HG02852 (cell line): Measurements from ENCODE around the gene GLI3.
"Not testable (repeated sequence)": the region's sequence is repeated elsewhere in the genome, so short reads cannot be mapped to it uniquely, and the experiment has no call there.

ENCODE experiments used
- ATAC-seq: cut with Tn5 transposase; IDR thresholded peaks from one replicate; pipeline ENCODE4 v1.9.1; 2021; ENCODE audit warnings: mild to moderate bottlenecking, moderate library complexity; ENCODE audit not compliant: unreplicated experiment

The GLI3 gene

DNA sequence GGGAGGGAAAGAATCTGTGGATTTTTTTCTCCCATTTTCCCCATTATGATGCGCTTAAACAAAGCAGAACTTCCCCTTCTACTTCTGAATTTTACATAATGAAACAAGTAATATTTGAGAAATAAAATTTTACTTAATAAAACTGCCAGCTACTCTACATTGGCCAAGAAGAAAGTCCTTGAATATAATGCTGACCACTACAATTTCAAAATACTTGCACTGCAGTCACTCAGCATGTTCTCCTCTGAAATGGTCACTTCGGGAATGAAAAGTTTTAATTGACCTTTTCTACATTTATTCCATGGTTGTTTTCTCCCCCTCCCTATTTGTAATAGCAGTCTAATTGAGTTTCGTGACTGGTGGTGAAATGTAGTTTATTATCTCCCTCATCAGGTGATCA lies 23.9 kb downstream of the GLI3 start:
- no peak for ATAC-seq

DNA sequence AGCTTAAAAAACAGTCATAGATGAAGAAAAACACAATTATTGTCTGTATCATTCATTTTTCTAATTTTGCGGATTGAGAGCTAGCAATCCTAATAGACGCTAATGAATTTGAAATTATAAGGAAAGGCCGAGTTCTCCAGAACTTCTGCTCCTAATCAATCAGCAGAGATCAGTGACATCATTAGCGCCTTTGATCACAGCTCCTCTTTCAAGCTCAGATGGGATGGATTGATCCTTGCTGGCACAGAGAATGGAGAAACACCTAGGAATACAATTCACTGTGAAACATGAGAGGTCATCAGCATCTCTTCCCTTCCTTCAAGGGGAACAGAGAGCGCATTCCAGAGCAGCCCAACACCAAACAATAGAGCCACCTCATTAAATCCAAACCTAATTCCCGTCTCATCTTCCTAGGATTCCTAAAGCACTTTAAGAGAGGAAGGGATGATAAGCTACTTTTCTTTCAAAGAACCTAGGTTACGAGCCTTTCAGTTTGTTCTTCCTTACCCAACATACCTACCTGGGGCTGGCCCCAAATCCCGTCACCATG lies 24.4 kb downstream of the GLI3 start:
- ATAC-seq, result no peak

DNA sequence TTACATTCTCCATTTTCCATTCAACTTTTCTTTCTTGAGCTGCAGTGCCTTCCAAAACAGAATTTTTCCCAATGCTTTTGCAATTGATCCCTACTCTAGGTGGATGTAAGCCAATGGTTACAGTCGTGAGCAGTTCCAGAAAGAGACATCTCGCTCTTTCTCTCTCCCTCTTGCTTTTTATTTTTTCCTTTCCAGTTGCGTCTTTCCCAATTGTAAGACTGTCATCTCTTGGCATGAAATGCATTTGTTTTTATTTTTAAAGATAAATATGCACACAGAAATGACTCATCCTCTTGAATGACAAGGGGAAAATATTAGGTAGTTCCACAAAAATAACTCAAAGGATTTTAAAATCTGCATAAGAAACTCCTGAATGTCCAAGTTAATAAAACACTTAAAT lies 25.1 kb downstream of the GLI3 start:
- ATAC-seq, result no peak

DNA sequence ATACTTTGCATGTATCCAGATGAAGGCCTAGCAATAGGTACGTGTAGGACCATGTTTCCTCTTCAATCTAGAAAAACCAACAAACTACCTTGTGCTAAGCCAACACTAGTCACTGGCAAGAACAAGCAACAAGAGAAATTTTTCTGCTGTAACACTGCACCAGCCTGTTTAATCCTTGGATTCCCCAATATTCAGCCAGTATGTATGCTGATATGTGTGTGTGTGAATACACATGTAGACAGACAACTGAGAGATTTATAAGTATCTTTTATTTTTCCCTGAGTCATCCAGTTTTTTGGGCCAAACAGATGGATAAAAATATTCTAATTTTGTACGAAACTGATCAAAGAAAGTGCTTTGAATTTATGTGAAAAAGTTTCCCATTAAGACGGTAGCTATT lies 26.2 kb downstream of the GLI3 start:
- no peak for ATAC-seq

DNA sequence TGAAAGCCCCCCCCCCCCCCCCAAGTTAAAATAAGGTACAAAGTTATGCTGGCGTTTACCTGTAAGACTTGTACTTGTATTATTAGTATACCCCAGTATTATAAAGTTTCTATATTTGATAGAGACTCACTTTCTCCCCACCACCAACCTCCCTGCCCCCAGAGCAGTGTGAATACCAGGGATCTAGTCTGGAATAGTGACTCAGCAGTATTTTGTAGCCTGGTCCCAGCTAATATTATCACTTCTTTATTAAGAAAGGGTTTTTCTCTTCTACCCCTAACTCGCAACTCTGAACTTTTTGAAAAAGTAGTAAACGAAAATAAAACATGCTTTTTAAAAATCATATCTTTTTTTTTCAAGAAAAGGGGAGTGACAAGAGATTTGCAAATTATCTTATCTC lies 26.7 kb downstream of the GLI3 start:
- ATAC-seq, result no peak

DNA sequence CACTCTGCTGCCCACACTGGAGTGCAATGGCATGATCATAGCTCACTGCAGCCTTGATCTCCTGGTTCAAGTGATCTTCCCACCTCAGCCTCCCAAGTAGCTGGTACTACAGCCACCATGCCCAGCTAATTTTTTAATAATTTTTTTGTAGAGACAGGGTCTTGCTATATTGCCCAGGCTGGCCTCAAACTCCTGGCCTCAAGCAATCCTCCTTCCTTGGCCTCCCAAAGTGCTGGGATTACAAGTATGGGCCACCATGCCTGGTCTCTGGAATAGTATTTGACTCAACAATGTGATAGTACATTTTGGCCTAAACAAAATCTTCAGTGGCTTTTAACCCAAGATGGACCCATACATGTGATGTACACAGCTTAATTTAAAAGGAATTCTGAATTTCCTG lies 27.9 kb downstream of the GLI3 start:
- ATAC-seq, result not testable (repeated sequence)

DNA sequence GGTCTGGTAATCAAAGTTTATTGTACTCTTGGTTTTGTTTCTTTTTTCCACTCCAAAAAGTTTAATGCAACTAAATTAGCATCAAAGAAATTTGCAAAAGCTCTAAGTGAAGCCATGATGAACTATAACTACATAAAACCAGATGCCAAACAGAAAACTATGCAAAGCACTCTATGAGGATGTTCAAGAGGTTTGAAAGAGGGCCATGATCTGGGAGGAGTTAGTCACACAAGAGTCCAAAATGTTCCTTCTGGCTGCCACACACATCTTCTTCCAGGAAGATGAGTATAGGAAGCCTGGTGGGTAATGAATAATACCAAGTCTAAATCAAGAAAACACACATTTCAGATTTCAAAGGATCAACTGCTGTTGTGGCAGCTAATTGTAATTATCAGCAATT lies 28.4 kb downstream of the GLI3 start:
- ATAC-seq, result no peak

DNA sequence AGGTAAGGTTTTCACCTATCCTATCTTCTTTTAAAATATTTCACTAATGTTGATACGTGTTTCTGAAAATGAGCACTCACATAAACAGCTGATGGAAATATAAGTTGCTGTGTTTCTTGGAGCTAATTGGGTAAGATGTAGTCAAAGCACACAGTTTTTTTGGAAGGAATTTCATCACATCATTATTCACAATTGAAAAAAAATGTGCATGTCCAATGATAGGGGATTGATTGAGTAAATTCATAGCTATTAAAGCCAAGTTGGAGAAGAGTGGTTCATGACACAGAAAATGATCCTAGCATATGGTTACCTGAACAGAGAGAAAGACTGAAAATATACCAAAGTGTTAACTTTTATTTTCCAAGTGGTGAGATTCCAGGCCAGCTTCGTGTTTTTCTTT lies 29.6 kb downstream of the GLI3 start:
- ATAC-seq, result no peak

DNA sequence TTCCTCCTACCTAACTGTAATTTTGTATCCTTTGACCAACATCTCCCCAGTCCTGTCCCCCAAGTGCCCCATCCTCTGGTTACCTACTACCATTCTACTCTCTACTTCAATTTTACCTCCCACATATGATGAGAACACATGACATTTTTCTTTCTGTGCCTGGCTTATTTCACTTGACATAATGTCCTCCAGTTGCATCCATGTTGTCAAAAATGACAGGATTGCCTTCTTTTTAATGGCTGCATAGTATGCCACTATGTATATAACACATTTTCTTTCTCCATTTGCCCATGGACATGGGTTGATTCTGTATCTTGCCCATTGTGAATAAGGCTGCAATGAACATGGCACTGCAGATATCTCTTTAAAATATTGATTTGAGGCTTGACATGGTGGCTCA lies 33.7 kb downstream of the GLI3 start:
- ATAC-seq, result no peak

DNA sequence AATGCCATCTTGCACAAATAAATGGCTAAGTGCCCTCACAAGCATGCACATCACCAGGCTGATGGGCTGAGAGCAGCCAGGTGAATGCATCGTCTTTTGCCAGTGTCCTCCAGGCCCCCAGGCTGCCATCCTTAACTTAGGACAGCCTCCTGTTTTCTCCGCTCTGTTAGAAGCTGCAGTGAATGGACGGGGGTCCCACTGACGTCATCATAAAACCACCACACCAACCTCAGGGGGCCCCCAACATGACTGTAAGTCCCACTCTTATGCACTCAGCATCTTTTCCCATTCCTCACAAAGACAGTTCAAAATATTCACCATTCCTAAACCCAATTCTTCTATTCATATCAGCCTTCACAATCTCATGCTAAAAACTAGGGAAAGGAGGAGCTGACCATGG lies 34.4 kb downstream of the GLI3 start:
- ATAC-seq, result no peak

DNA sequence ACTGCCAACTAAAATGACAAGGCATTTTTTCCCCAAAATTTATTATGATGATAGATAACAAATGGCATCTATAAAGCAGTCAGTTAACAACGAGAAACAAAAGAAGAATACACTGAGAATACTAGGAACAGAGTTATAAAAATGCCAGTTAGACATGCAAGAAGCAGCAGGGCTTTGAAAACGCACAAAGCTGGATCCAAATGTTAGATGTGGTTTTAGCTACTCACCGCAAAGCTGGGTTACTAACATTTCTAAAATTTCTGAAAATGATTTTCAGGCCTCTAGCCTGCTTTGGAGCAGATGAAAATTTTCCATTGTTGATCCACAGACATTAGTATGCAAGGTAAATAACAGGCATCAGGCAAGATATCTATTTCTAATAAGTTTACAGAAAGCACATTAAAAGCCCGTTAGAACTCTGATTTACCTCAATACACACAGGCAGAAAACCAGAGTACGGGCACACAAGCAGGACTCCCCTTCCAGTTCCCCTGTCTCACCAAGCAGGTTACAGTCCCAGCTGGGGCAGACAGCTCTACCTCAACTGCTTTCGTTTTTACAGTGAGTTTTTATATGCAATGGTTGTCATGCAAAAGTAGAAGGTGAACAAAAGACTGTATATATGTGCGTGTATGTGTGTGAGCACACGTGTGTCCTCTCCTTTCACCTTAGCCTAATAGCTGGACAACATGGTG lies 37.9 kb downstream of the GLI3 start:
- ATAC-seq, result no peak

DNA sequence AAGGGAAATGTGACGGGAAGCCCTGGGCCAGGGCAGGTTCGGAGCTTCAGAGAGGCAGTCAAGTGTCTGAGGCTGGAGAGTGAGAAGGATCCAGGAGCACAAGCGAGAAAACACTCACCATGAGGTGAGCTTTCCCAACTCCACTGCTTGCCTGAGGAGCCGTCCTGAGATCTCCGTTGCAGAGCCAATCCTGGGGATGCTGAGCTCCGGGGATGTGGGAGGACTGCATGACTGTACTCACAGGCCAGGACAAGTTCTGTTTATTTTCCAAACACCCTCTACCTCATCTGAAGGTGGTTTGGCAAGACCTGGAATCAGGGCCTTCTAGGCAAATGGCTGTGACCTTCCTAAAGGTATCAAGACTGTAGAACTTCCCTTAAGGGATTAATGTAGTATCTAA lies 38.7 kb downstream of the GLI3 start:
- ATAC-seq, result no peak

DNA sequence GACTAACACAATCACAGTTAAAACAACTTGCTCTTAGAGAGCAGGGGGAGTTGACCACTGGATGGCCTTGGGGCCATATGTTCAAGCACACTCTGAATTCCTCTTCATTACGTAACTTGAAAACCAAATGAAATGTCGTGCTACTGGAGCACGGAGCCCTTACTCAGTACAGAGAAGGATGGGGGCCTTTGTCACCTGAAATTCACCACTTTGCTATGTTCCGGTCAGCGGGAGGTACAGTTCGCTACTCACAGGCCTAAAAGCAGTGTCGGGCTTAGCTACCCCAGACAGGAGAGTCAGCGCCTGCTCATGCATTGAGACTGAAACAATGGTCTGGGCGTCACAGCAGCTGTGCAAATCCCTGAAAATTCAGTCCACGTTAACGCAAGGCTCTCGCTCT lies 39.6 kb downstream of the GLI3 start:
- ATAC-seq, result no peak

DNA sequence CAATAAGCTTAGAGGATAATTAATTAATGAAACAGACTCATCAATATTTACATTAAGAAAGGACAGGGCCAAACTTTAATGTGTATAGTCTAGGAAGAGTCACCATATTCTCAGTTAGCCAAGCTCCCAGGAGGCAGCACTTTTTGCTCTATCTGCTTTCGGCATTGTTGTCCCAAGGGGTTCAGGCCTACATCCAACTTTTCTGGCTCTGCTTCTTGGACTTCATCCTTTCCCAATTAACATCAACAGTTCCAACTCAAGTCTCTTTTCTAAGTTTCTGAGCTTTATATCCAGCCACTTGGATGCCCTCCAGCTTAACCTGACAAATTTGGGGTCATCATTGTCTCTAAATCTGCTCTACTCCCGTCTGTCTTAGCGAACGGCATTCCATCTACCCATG lies 42.8 kb downstream of the GLI3 start:
- ATAC-seq, result no peak

DNA sequence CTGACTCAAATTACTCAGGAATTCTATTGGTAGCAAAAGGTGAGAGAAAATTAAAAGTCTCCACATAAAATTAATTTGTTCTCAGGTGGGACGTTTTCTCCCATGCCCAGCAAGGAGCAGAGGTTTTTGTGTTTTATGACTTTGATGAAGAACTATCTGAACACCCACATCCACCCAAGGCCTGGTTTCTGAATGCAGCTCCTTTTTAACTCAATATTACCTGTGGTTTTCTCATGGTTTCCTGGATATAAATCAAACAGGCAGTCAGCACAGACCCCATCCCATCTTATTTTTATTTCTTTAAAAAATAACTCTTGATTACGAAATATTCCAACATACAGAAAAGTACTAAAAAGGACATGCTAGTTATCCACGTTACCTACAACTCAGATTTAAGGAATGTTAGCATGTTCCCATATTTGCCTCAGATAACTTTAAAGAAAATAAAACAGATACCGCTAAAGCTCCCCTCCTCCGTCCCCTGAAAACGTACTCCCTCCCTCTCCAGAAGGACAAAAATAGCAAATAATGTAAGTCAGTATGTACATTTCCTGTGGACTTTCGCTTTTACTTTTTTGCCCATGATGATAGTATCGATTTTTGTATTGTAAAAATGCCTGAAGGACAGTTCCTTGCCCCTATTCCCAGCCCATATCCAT lies 43.4 kb downstream of the GLI3 start:
- ATAC-seq, result no peak

DNA sequence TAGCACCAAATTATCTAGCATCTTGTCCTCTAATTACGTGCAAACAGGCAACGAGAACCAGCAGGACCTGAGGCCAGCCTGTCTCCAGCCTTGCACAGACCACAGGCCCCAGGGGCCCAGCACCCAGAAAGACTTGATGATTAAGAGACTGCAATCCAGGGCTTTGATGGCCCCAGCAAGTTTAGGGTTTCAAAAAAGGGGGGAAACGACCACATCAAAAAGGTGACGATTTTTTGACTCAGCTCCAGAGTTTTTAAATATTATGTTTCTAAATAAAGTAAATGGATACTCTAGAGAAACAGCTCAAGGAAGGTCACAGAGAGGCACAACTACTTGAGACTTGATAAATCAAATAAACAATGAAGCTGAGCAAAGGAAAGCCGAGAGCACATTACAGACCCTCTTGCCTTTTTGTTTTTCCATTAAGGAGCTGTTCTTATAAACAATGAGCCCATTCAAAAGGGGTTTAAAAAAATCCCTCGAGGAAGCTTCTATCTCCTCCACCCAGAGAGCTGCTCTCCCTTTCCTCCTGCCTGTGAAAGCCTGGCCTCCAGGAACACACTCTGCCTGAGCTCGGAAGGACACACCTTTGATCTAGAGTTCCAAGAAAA lies 44.1 kb downstream of the GLI3 start:
- ATAC-seq, result no peak

DNA sequence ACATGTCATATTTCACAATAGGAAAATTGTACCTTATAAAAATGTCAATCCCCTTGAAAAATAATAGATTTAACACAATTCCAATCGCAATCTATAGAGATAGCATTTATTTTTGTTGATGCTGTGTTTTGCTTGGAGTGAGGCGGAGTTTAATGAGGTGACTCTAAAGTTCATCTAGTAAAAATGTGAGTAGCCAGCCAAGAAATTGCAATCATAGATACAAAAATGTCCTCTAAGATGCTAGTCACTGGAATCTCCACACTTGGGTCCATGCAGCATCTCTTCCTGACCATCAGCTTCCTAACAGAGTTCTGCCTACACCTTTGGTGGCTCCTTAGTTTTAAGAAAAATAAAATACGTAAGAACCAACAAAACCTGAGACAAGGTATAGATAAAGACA lies 44.9 kb downstream of the GLI3 start:
- no peak for ATAC-seq

DNA sequence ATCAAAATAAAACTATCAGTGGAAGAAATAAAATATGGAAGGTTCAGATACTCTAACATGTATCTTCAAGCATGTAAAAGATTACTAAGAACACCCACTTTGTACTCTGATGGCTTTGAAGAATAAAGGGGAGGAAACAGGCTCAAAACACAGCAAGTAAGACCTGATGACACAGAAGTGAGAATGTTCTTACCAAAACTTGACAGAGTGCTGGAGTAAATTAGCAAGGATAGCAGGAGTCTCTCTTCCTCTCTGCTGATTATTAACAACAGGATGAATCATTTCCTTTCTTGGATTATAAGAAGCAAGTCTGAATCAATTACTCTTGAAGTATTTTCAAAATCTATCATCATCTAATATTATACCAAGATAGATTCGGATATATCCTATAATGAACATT lies 47.5 kb downstream of the GLI3 start:
- no peak for ATAC-seq

DNA sequence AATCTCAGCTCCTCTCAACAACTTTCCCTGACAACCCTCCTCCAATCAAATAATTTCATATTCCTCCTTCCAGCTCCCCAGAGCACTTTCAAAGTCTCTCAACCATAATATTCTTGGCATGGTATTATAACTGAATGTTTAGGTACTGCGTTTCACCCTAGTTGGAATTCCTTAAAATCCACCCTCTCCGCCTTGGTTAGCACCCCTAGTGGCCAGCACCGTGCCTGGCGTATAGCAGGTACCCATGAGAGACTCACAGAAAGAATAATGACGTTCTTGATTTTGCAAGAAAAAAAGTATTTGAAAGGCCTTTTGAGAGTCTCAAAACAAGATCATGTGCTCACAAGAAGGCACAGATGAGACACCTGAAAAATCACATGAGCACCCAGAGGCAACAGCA lies 50.9 kb downstream of the GLI3 start:
- ATAC-seq, result no peak

DNA sequence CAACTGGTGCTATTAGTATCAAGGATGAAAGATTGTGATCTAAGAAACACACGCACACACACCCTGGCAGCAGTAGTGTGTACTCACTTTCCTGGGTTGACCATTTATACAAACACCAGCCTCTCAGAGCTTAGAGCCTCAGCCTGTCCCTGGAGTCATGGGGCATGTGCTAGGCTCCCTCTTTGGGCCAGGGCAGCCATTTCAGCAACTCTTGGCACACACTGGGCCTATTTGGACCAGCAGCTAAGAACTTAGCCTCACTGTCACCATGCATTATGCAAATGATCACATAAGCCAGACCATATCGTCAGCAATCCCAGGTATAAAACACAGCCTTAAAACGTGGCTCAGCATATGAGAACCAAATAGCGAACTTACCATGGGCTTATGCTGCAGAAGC lies 51.3 kb downstream of the GLI3 start:
- no peak for ATAC-seq

DNA sequence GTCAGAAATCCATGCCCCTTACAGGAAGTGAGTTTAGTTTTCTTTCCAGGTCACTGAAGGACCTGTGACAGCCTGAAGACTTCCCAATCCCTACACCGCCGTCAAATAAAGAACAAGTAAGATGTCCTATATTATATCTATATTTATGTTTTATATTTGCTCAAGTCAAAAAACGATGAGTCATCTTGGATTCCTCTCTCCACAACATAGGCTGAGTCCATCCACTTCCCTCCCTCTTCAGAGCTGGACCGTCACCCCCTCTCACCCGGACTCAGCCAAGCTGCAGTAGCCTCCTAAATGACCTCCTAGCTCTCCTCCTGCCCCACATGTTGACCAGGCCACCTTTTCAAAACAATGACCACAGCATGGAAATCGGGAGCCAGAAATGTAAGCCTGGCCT lies 53.5 kb downstream of the GLI3 start:
- ATAC-seq, result no peak

DNA sequence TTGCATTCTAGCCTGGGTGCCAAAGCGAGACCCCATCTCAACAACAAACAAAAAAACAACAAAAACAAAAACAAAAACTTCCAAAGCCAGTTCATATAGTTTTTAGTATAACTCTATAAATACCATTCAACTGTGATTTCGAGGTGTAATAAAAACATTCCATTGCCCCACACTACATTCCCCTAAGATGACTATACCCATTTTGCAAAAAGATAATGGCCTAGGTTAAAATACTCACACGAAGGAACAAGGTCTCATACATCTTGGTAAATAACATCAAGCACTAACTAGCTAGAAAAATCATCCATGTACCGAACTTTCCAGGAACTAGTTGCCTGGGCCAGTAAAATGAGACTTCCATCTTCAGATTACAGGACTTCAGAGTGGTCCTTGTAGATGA lies 55.4 kb downstream of the GLI3 start:
- no peak for ATAC-seq
